GM12873 (cell line): ENCODE data around the gene PDE8A.

ENCODE experiments used
- TF ChIP-seq, protein P1 (sequence below): IDR thresholded peaks from 2 replicates; pipeline ENCODE4 v1.5.1; 2012; ENCODE audit warnings: low read depth, mild to moderate bottlenecking, moderate library complexity, low read length, control low read depth; ENCODE audit not compliant: insufficient read depth; ENCODE audit errors: missing control alignments

PDE8A gene

DNA sequence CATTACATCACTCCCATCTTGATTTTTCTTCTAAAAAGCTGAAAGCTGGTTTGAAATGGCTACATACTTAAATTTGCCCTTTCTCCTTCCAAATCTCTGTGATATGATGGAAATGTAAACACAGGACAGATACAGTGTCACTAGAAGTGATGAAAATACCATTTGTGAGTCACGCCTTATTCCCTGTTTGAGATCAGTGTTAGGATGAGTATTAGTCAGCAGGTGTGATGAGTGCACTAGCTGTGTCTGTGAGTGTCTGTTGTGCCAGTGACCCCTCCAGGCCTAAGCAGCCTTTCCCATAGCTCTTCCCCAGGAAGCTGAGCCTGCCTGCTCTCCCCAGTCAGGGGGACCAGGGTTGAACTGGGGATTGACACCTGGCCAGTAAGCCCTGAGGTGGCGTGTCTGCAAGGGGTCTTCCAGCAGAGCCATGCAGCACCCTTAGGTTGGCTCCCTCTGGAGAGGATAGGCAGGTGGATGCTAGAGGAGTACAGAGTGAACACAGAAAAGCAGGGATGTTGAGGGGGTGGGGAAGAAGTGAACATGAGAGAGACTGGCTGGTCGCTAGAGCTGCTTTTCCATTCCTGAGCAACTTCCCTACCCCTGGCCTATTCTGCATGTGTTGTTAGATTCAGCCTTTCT lies 92.0 kb downstream of the PDE8A start:
- TF ChIP-seq, protein P1, sequence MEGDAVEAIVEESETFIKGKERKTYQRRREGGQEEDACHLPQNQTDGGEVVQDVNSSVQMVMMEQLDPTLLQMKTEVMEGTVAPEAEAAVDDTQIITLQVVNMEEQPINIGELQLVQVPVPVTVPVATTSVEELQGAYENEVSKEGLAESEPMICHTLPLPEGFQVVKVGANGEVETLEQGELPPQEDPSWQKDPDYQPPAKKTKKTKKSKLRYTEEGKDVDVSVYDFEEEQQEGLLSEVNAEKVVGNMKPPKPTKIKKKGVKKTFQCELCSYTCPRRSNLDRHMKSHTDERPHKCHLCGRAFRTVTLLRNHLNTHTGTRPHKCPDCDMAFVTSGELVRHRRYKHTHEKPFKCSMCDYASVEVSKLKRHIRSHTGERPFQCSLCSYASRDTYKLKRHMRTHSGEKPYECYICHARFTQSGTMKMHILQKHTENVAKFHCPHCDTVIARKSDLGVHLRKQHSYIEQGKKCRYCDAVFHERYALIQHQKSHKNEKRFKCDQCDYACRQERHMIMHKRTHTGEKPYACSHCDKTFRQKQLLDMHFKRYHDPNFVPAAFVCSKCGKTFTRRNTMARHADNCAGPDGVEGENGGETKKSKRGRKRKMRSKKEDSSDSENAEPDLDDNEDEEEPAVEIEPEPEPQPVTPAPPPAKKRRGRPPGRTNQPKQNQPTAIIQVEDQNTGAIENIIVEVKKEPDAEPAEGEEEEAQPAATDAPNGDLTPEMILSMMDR: no peak

DNA sequence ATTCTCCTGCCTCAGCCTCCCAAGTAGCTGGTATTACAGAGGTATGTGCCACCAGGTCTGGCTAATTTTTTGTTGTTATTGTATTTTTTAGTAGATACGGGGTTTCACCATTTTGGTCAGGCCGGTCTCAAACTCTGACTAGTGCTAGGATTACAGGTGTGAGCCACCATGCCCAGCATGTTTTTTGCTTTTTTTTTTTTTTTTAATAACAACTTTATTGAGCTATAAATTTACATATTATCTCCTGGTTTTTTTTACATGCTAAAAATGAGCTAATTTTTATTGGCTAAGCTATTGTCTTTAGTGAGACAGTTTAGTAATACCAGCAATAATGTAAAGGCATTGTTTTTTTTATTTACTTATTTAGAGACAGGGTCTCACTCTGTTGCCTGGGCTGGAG lies 105.2 kb downstream of the PDE8A start:
- TF ChIP-seq, protein P1: no peak

DNA sequence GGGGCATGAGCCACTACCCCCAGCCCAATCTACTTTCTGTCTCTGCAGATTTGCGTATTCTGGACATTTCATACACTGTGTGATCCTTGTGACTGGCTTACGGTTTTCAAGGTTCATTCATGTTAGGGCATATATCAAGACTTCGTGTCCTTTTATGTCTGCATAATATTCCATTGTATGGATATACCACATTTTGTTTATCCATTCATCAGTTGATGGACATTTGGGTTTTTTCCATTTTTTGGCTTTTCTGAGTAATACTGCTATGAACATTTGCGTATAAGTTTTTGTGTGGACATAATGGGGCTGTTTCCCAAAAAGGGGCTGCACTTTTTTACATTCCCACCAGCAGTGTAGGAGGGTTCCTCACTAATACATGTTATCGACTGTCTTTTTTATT lies 106.6 kb downstream of the PDE8A start:
- TF ChIP-seq, protein P1: no peak

DNA sequence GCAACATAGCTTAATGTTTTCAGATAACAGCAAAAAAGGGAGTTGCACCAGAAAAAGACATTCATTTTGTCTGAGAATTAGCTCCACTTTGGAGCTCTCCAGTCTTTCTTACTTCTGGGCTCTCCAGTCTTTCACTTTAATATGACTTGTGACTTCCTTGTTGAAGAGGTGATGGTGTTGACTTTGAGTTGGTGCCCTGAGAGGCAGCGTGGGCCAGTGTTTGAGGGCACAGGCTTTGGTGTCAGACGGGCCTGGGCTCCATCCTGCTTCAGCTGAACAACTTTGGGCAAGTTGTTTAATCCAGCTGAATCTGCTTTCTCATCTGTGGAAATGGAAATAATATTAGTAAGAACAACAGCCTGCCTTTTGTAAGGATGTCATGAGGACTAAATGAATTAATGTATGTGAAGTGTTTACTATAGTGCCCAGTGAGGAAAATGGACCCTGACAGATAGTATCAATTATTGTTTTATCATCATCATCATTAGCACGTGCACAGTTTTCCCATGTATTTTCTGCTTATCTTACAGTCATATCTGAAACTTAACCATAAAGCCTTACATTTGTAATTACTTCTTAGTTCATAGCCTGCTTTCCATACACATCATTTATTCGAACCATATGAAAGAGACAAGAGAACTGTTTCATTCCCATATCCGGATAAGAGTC lies 108.4 kb downstream of the PDE8A start:
- TF ChIP-seq, protein P1: no peak

DNA sequence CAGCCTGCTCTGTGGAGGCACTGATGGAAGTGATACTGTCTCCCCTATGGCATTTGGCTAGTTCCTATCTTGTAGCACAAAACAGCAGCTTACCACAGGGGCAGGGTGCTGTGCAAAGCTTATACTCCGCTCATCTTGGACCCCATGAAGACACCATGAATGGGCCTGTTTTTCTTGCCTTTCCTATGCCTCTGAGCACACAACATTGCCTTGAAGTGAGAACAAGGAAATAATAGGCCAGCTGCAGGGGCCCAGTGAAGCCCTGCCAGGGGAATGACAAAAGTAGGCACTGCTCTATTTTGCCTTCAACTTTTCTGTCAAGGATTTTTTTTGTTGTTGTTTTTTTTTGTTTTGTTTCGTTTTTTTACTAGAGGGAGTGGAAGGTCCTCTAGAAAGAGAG lies 110.3 kb downstream of the PDE8A start:
- TF ChIP-seq, protein P1: no peak

DNA sequence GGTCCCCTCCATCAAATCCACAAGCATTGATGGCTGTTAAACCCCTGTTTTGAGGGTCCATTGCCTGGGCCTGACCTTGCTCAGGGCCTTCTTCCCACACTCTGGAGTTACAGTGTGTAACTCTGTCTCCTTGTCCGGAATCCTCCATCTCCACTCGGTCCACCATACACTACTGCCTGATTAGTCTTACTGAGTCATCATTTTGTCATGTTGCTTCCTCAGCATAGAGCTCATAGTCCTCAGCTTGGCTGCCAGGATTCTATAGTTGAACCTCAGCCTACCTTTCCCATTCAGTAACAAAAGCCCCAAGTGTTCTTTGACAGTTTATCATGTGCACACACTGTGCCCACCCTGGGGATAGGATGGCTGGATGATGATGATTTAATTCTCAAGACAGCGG lies 113.0 kb downstream of the PDE8A start:
- TF ChIP-seq, protein P1: no peak

DNA sequence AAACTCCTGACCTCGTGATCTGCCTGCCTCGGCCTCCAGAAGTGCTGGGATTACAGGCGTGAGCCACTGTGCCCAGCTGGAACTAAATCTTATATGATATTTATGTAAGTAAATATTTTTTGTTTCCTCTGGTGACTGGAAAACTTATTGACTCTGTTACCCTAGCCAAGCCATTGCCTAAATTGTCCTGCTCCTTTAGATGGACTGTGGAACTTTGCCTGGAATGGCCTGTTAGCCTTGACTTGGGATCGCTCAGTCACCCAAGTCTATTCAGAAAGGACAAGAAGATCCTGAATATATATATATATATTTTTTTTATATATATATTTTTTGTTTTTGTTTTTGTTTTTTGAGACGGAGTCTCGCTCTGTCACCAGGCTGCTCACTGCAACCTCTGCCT lies 113.9 kb downstream of the PDE8A start:
- TF ChIP-seq, protein P1: no peak
